HG03565 (cell line): ENCODE results near the gene IWS1.
"Not testable (repeated sequence)": the region's sequence is repeated elsewhere in the genome, so short reads cannot be mapped to it uniquely, and the experiment has no call there.

Experiments
- ATAC-seq: cut with Tn5 transposase; IDR thresholded peaks from one replicate; pipeline ENCODE4 v1.9.1; 2021; ENCODE audit warnings: mild to moderate bottlenecking, moderate library complexity; ENCODE audit not compliant: unreplicated experiment

Gene IWS1

DNA sequence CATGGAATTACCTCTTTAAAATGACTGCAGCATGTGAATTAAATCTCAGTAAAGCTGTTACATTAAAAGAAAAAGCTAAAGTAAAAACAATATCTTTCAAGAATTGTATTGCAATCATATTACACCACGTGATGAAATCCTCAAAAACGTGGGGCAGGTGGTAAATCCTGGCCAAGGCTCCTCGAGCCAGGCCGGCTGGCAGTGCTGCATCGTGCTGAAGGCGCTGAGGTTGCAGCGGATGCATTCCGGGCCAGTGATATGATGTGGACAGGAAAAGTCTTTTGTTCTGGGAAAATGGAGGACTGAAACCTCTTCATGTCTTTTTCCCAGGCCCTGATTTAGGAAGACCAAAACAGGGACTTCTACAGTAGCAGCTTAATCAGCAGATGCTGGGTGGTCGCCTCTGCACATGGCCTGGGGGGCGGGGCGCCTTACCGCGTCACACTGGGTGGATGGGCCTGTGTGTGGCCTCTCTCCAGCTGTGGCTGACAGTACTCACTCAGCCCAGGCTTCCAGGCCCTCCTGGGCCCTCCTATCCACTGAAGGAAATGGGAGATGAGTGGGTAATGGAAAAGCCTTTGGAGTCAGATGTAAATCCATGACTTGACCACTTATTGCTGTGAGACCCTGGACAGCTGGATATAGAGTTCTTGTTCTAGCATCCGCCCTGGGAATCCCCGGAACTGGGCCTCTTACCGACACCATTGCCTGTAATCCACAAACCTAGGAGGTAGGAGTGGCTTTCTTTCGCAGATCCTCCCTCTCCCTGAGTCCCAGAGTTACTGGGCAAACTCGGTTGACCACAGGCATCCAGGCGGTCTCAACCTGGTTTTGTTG, 62.9 kb downstream of the IWS1 start:
- ATAC-seq = no peak

DNA sequence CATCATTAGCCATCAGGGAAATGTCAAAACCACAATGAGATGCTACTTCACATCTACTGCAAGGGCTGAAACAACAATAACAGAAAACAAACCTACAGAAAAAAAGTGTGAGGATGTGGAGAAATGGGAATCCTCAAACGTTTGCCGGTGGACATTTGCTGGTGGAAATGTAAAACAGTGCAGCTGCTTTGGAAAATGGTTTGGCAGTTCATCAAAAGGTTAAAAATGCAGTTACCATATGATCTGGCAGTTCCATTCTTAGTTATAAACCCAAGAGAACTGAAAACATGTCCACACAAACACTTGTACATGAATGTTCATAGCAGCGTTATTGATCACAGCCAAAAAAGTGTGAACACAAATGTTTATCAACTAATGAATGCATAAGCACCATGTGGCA, 63.8 kb downstream of the IWS1 start:
- ATAC-seq = no peak

DNA sequence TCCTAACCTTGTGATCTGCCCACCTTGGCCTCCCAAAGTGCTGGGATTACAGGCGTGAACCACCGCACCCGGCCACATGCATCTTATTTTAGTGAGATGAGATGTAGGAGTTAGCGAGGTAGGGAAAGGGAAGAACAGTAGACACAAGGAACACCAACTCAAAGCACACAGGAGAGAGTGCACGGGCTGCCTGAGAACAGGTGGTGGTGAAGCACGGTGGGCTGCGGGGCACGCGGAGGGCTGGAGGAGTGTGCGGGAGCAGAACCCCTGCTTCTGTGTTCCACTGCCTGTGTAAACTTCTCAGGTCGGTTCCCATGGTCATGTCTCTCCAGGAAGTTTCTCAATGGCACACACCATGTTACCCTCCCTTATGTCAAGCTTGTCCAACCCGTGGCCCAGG, 69.3 kb downstream of the IWS1 start:
- no peak for ATAC-seq

DNA sequence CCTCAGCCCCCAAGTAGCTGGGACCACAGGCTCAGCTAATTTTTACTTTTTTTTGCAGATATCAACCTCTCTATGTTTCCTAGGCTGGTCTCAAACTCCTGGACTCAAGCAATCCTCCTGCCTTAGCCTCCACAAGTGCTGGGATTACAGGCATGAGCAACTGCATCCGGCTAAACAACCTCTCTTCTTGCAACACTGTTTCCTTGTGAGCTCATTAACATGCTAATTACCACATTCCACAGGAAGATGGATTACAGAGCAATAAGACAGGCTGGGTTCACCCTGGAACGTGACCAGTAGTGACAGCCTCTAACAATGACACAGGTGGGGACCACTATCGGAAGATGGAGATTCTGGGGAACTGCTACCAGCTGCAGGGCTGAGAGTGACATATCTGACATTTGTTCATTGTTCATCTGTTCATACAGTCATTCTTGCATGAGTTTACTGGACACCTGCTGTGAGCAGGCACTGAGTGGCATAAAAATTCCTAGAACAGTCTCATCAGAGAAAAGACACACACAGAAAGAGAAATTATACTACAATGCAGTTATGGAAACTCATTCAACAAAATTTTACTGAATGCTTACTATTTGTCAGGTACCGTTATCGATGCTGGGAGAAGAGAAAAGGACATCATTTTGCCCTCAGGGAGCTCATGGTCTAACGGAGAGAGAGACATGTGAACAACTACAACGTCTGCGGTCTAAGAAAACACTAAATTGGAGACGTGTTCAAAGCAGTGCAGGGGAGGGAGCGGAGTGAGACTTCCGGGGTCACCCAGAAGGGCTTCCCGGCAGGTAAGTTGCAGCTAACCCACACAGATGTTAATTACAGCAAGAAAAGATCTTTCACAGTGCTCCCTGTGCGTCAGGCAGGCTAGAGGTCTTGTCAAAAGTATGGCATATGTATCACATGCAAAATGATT, 70.5 kb downstream of the IWS1 start:
- no peak for ATAC-seq

DNA sequence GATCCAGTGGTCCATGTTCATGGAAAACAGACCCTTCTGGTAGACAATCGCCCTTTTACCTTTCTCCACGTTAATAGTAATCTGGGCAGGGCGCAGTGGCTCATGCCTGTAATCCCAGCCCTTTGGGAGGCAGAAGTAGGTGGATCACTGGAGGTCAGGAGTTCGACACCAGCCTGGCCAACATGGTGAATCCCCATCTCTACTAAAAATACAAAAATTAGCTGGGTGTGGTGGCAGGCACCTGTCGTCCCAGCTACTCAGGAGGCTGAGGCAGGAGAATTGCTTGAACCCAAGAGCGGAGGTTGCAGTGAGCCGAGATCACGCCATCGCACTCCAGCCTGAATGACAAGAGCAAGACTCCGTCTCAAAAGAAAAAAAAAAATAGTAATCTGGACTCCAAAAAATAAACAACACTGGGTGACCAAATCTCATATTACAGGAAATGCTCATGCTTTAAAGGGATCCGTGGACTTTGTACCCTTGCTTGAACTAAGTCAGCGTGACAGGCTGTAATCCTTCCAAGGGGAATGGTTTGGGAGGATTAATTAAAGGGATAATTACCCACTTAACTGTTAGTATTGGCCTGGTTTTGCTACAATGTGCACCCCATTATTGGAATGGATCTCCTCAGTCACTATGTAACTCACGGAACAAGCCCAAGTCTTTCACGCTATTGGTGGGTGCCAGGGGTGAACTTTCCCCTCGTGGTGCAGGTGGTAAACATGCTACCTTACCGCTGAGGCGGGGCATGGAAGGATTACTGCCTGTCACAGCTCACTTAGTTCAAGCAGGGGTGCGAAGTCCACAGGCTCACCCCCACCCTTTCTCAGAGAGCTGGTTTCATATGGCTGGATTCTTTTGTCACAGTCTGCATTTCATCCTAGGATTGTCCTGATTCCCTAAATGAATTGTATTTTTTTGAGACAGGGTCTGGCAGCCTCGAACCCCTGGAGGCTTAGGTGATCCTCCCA, 71.4 kb downstream of the IWS1 start:
- ATAC-seq = no peak

- ATAC-seq = no peak
These were observed 72.7 kb downstream of the IWS1 start for GRCh38 chr2:127453392-127454171.

- ATAC-seq = no peak
These were observed 73.3 kb downstream of the IWS1 start for GRCh38 chr2:127453013-127453391.

GRCh38 chr2:127452423-127452822, 73.9 kb downstream of the IWS1 start:
- not testable (repeated sequence) for ATAC-seq

GRCh38 chr2:127451981-127452380, 74.3 kb downstream of the IWS1 start:
- no peak for ATAC-seq

- no peak for ATAC-seq
These were observed 76.4 kb downstream of the IWS1 start for GRCh38 chr2:127449898-127450297.

DNA sequence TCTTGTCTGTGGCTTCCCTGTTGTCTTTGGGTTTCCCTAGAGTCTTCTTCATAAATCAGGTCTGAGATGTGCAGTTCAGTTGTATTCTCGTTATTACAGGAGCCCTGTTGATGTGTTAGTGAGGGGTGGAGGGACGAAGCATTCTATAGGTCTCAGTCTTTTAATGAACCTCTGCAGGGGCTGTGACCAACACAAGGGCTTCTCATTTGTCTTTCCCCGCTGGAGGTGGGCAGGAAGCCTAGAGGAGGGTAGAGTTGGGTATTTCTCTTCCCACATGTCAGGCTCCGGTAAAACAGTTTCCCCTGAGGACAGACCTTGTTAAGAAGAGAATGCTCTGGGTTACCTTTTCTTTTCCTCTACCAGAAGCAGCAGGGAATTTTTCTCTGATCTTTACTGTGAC, 76.9 kb downstream of the IWS1 start:
- ATAC-seq = no peak

DNA sequence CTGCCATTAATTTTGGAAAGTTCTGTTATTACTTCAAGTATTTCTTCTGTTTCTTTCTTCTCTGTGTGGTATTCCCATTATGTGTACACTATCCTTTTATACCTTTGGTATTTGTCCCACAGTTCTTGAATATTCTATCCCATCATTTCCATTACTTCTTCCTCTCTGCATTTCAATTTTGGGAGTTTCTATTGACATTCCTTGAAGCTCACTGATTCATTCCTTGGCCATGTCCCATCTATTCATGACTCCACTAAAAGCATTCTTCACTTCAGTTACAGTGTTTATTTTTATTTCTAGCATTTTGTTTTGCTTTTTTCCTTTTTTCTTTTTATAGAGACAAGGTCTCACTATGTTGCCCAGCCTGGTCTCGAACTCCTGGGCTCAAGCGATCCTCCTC, 77.8 kb downstream of the IWS1 start:
- ATAC-seq = no peak

GRCh38 chr2:127439343-127439742, 86.9 kb downstream of the IWS1 start:
- ATAC-seq = no peak

DNA sequence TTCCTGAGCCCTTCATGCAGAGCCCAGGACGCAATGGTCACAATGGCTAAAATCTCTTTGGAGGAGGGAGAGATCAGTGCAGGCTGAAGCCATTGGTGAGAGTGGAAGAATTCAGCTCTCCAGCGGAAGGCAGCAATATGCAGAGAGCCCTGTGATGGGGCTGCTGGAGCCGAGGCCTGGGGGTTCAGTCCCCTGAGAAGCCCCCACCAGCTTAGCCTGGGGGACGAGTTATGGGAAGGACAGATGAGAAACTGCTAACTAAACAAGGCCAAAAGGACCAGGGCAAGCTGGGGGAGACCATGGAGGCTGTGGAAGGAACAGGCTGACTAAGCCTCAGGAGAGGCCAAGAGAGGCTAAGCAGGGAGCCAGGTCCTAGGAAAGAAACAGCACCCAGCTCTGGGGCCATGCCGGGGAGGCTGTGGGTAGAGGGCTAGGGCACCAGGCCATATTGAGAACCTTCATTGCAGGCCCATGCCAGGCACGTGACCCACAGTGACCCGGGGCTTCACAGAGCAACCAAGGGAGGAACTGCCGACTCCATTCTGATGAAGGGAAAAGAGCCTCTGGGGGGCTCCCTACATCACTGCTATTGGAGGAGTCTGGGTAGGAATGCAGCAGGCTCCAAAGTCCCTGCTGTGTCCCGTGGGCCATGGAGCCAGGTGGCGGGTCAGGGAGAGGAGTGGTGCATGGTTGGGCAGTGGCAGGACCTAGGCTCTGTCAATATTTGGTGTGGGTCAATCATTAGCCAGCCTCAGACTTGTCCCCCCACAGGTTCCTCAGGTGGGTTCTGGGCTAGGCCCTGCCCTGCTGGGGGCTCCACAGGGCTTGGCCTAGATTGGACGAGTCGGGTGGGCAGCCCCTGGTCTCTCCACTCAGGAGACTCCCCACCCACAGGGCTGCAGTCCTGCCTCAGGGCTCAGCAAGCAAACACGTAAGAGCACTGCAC, 88.2 kb downstream of the IWS1 start:
- no peak for ATAC-seq

- ATAC-seq = no peak
These were observed 89.2 kb downstream of the IWS1 start for GRCh38 chr2:127437056-127437455.

DNA sequence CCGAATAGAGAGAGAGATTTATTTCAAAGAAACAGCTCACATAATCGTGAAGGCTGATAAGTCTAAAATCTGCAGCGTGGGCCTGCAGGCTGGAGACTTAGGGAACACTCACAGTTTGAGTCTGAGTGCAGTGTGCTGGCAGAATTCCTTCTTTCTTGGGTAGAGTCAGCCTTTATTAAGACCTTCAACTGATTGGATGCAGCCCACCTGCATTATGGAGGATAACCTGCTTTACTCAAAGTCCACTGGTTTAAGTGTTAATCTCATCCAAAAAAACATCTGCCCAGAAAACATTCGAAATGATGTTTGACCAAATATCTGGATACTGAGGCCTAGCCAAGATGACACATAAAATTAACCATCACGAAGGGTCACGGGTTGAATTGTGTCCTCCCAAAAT, 91.8 kb downstream of the IWS1 start:
- no peak for ATAC-seq

DNA sequence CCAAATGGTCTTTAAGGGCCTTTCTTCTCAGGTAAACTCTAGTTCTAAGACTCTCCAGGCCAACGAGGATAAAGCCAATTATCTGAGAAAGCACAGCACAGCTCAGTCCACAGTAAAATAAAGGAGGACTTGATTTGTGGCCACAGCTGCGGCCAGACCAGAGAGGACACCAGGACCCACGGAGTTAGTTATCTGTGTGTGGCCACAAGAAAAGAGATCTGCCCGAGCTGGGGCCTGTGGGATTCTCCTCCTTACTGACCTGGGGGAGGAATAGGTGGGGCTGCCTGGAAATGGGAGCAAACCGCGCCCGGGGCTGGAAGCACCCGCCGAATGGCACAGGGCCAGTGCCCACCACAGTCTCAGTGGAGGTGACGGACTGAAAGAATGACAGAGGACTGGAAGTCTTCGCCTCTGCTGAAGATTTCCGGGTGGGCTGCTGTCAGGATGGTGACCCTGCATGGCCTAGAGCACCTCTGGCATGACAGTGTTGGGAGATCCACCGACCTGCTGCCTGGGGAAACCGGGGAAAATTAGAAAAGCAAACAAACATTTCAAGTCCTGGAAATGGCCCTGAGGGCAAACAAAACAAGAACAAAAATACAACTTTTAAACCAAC, 94.8 kb downstream of the IWS1 start:
- ATAC-seq = no peak
